Stimulated activated effector memory CD8-positive, alpha-beta T cell treated with anti-CD3 and anti-CD28 coated beads, Interleukin-12 subunit alpha, Interleukin-12 subunit beta, amount 100 ng/mL, for 72 hours (primary cell): ENCODE measurements around the gene PRKCB.

Experiments used
- ATAC-seq: fragments of 150-1000 bp; cut with Tn5 transposase; 2 replicates; pipeline ENCODE4 v1.10.0; 2021
- DNase-seq, 2 donors: peaks; one replicate each; pipeline ENCODE4 v3.0.0; 2021 to 2022; ENCODE audit warnings: low spot score in 2 of 2
- H3K27ac Mint-ChIP-seq: one replicate; pipeline ENCODE4 v1.8.0; 2022; ENCODE audit warnings: mild to moderate bottlenecking, mixed read lengths
- H3K36me3 Mint-ChIP-seq: one replicate; pipeline ENCODE4 v1.8.0; 2022; ENCODE audit warnings: mild to moderate bottlenecking, mixed read lengths
- H3K4me1 Mint-ChIP-seq: one replicate; pipeline ENCODE4 v1.8.0; 2022; ENCODE audit warnings: mixed read lengths
- H3K4me3 Mint-ChIP-seq: one replicate; pipeline ENCODE4 v1.8.0; 2022; ENCODE audit warnings: mild to moderate bottlenecking, mixed read lengths
- H3K9me3 Mint-ChIP-seq: one replicate; pipeline ENCODE4 v1.8.0; 2022; ENCODE audit warnings: mixed read lengths

Gene PRKCB

GRCh38 chr16:23827057-23827456 lies 8.7 kb upstream of the PRKCB start:
- Mint-ChIP-seq H3K27ac (peak overlapping the region; percentile 2), H3K9me3 (peaks cover 10% of the 10 kb centered on the region), H3K4me3 (peak overlapping the region; percentile 33), H3K36me3 (no peaks in the 10 kb centered on the region), H3K4me1 (peaks cover 52% of the 10 kb centered on the region)
- DNase-seq (no peak), ATAC-seq (peak; percentile 97)

- no peak overlapping the region for H3K27ac Mint-ChIP-seq
- ATAC-seq, result no peak
These were observed 6.3 kb upstream of the PRKCB start for GRCh38 chr16:23829454-23829853.

GRCh38 chr16:23830276-23830675 lies 5.5 kb upstream of the PRKCB start:
- no peak for DNase-seq
- ATAC-seq, result no peak
- Mint-ChIP-seq H3K4me1 (peaks cover 45% of the 10 kb centered on the region), H3K27ac (no peak overlapping the region), H3K9me3 (peaks cover 10% of the 10 kb centered on the region), H3K36me3 (no peaks in the 10 kb centered on the region), H3K4me3 (no peak overlapping the region)

More at GRCh38 chr16:23829454-23829853, 6.3 kb upstream of the PRKCB start:
- H3K36me3 Mint-ChIP-seq, result no peaks in the 10 kb centered on the region
- no peak for DNase-seq
- peaks cover 46% of the 10 kb centered on the region for H3K4me1 Mint-ChIP-seq
- peaks cover 10% of the 10 kb centered on the region for H3K9me3 Mint-ChIP-seq
- H3K4me3 Mint-ChIP-seq, result no peak overlapping the region

- Mint-ChIP-seq H3K4me1 (peaks cover 42% of the 10 kb centered on the region), H3K36me3 (peaks cover 8% of the 10 kb centered on the region), H3K27ac (no peak overlapping the region), H3K4me3 (no peak overlapping the region), H3K9me3 (peaks cover 10% of the 10 kb centered on the region)
- DNase-seq (no peak), ATAC-seq (no peak)
These were observed 2.9 kb upstream of the PRKCB start for GRCh38 chr16:23832882-23833281.

GRCh38 chr16:23833504-23833903 lies 2.3 kb upstream of the PRKCB start:
- peaks cover 10% of the 10 kb centered on the region for H3K9me3 Mint-ChIP-seq
- ATAC-seq (no peak), DNase-seq (no peak)
- no peak overlapping the region for H3K27ac Mint-ChIP-seq
- H3K4me1 Mint-ChIP-seq, result peaks cover 44% of the 10 kb centered on the region
- peaks cover 12% of the 10 kb centered on the region for H3K36me3 Mint-ChIP-seq
- H3K4me3 Mint-ChIP-seq, result no peak overlapping the region

- Mint-ChIP-seq H3K4me3 (no peak overlapping the region), H3K36me3 (peaks cover 19% of the 10 kb centered on the region), H3K27ac (no peak overlapping the region), H3K9me3 (peaks cover 10% of the 10 kb centered on the region), H3K4me1 (peaks cover 48% of the 10 kb centered on the region)
- ATAC-seq (no peak), DNase-seq (no peak)
These were observed 1.7 kb upstream of the PRKCB start for GRCh38 chr16:23833960-23834685.

- Mint-ChIP-seq H3K4me3 (peak overlapping the region; percentile 100), H3K4me1 (peaks cover 63% of the 10 kb centered on the region), H3K27ac (peak overlapping the region; percentile 97), H3K9me3 (peaks cover 2% of the 10 kb centered on the region), H3K36me3 (peaks cover 28% of the 10 kb centered on the region)
- ATAC-seq, result peak; percentile 60
- DNase-seq, result peak in 1 of 2 donors; percentile 27
These were observed 258 bp downstream of the PRKCB start for GRCh38 chr16:23836078-23836403.

GRCh38 chr16:23836404-23837311 lies 875 bp downstream of the PRKCB start:
- H3K9me3 Mint-ChIP-seq, result no peaks in the 10 kb centered on the region
- peak; percentile 67 for ATAC-seq
- DNase-seq, result peak; percentile 27 to 83
- H3K36me3 Mint-ChIP-seq, result peaks cover 28% of the 10 kb centered on the region
- H3K27ac Mint-ChIP-seq, result peak overlapping the region; percentile 97
- H3K4me3 Mint-ChIP-seq, result peak overlapping the region; percentile 100
- peaks cover 60% of the 10 kb centered on the region for H3K4me1 Mint-ChIP-seq

GRCh38 chr16:23837553-23838308 lies 1.9 kb downstream of the PRKCB start:
- peaks cover 67% of the 10 kb centered on the region for H3K4me1 Mint-ChIP-seq
- H3K27ac Mint-ChIP-seq, result peak overlapping the region; percentile 97
- ATAC-seq (no peak), DNase-seq (no peak)
- H3K4me3 Mint-ChIP-seq, result peak overlapping the region; percentile 100
- H3K36me3 Mint-ChIP-seq, result peaks cover 36% of the 10 kb centered on the region
- no peaks in the 10 kb centered on the region for H3K9me3 Mint-ChIP-seq

- ATAC-seq (no peak), DNase-seq (no peak)
- H3K36me3 Mint-ChIP-seq, result peaks cover 45% of the 10 kb centered on the region
- peak overlapping the region; percentile 100 for H3K4me3 Mint-ChIP-seq
- H3K27ac Mint-ChIP-seq, result peak overlapping the region; percentile 97
- H3K4me1 Mint-ChIP-seq, result peaks cover 76% of the 10 kb centered on the region
- H3K9me3 Mint-ChIP-seq, result no peaks in the 10 kb centered on the region
These were observed 2.8 kb downstream of the PRKCB start for GRCh38 chr16:23838485-23839142.

GRCh38 chr16:23840310-23840709 lies 4.5 kb downstream of the PRKCB start:
- no peak for DNase-seq
- H3K27ac Mint-ChIP-seq, result peak overlapping the region; percentile 74
- peaks cover 80% of the 10 kb centered on the region for H3K4me1 Mint-ChIP-seq
- ATAC-seq, result no peak
- H3K9me3 Mint-ChIP-seq, result no peaks in the 10 kb centered on the region
- H3K36me3 Mint-ChIP-seq, result peaks cover 61% of the 10 kb centered on the region
- peak overlapping the region; percentile 100 for H3K4me3 Mint-ChIP-seq

- Mint-ChIP-seq H3K36me3 (peaks cover 65% of the 10 kb centered on the region), H3K4me1 (peaks cover 87% of the 10 kb centered on the region), H3K4me3 (peak overlapping the region; percentile 51), H3K27ac (peak overlapping the region; percentile 75), H3K9me3 (no peaks in the 10 kb centered on the region)
- peak; percentile 98 for ATAC-seq
- DNase-seq, result no peak
These were observed 6.4 kb downstream of the PRKCB start for GRCh38 chr16:23842137-23842600.

GRCh38 chr16:23843143-23843542 lies 7.4 kb downstream of the PRKCB start:
- no peaks in the 10 kb centered on the region for H3K9me3 Mint-ChIP-seq
- peak overlapping the region; percentile 75 for H3K27ac Mint-ChIP-seq
- H3K36me3 Mint-ChIP-seq, result peaks cover 62% of the 10 kb centered on the region
- ATAC-seq (no peak), DNase-seq (no peak)
- H3K4me1 Mint-ChIP-seq, result peaks cover 87% of the 10 kb centered on the region
- peak overlapping the region; percentile 51 for H3K4me3 Mint-ChIP-seq

GRCh38 chr16:23847251-23847650 lies 11.5 kb downstream of the PRKCB start:
- H3K9me3 Mint-ChIP-seq, result no peaks in the 10 kb centered on the region
- H3K27ac Mint-ChIP-seq, result peak overlapping the region; percentile 53
- H3K36me3 Mint-ChIP-seq, result peaks cover 50% of the 10 kb centered on the region
- ATAC-seq (no peak), DNase-seq (no peak)
- H3K4me1 Mint-ChIP-seq, result peaks cover 90% of the 10 kb centered on the region
- H3K4me3 Mint-ChIP-seq, result peak overlapping the region; percentile 37
